ENCODE measurements around the gene RCN1.

DNA sequence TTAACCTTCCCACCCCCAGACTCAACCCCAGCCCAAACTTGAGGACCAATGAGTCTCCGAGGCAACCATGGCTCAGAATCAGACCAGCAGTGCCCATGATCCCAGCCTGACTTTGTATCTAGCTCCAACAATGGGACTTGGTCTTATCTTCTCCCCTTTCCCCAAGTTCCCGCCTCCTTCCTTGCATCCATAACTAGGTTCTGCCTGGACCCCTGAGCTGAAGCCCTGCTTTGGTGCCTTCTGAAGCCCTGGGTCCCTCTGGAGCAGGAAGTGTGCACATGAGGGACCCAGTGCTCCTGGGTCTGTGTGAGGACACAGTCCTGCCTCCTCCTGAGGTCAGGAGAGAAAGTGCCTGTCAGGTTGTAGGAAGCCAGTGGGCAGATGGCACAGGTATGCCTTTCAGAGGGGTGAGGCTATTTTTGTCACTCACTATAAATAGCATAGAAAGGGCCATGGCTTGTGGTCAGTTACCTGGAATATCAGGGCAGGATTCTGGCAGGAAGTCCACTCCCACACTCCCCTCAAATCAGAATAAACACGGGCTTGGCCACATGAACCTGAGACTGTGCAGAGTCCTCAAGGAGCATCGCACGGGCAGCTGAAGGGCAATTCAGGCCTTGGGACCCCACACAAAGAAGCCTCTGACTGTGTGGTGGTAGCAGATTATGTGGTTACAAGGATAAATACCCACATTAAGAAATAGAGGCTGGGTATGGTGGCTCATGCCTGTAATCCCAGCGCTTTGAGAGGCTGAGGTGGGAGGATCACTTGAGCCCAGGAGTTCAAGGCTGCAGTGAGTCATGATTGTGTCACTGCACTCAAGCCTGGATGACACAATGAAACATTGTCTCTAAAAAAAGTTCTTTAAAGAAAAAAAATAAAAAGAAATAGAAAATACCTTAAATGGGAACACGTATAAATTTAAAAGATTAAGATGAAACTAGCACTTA is 27.4 kb downstream of the RCN1 start:
- no peak for TF ChIP-seq CTCF (IDR thresholded peaks at IDR 0.05)
- no peak for TF ChIP-seq POLR2A (IDR thresholded peaks at IDR 0.05)

All from breast epithelium (tissue), 3 donors.